ENCODE measurements around the gene SNAP47. TPM values are rescaled to one million over a fixed set of nuclear protein-coding genes. Genes with fewer than 3 reads are reported as not detected.

SNAP47 gene
- polyA plus RNA-seq, 3 donors from 2014 or later, result 37.0 to 44.9 (median 37.7) TPM

DNA sequence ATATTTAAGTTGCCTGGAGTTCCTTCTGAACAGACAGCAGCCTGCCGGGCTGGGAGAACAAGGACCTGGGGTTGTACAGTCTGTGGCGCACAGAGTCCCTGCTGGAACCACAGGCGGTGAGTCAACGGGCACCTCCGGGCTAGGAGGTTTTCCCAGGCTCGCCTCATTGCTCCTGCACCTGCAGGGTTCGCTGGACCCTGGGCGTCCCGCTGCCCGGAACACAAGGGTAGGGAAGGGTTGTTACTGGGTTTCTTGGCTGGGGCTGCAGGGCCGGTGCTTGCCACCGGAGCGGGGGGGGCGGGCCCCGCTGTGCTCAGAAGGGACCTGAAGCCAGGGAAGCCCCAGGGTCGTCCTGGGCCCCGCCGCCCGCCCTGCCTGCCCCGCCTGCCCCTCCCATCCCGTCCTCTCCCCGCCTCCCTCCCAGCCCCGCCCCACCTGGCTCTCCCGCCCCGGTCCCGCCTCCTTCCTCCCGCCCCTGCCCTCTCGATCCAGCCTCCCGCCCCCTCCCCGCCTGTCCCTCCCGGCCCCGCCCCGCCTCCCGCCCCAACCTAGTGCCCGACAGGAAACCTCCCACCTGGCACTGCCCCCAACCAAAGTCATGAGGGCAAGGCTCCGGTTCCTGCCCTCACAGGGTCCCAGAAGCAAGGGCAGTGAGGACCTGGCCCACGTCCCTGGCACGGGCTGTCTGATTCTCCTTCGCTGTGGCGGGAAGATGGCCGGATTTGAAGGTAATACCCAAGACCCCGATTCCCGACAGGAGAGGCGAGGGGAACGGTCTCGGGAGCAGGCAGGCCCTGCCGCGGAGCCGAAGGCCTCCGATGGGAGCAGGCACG is 7.0 kb upstream of the SNAP47 start:
- H3K36me3 Mint-ChIP-seq, result no peaks in the 10 kb centered on the region
- H3K9me3 Mint-ChIP-seq, result peaks cover under 1 to 9% (median 4%) of the 10 kb centered on the region in 6 donors
- peak overlapping the region in 4 of 6 donors; percentile 40 to 83 (median 68) for H3K27ac Mint-ChIP-seq
- peak overlapping the region; percentile 76 to 83 (median 80) for H3K4me3 Mint-ChIP-seq
- peaks cover 11 to 26% of the 10 kb centered on the region in 2 donors for H3K4me1 Mint-ChIP-seq
- peaks cover 1 to 6% (median 6%) of the 10 kb centered on the region in 3 donors for H3K27me3 Mint-ChIP-seq (ENCODE audit: low read depth in 3 of 3)
- peak; percentile 26 to 40 (median 38) for DNase-seq

DNA sequence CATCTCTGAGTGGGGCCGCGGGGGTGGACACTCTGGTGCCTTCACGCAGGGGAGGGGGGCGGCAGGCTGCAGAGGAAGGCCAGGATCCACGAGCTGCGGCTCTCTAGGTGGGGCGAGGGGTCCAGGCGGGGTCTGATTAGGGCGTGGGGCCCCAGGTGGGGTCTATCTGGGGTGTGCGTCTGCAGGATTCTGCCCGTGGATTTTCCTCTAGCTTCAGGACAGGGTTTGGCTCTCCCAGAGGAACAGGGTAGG is 6.4 kb upstream of the SNAP47 start:
- H3K4me3 Mint-ChIP-seq, result peak overlapping the region; percentile 76 to 83 (median 80)
- DNase-seq, result no peak
- H3K27ac Mint-ChIP-seq, result no peak overlapping the region
- H3K27me3 Mint-ChIP-seq (ENCODE audit: low read depth in 3 of 3), result peaks cover 1 to 6% (median 6%) of the 10 kb centered on the region in 3 donors
- H3K9me3 Mint-ChIP-seq, result peaks cover 0 to 4% (median 2%) of the 10 kb centered on the region in 6 donors
- no peaks in the 10 kb centered on the region for H3K36me3 Mint-ChIP-seq
- H3K4me1 Mint-ChIP-seq, result peaks cover 15 to 31% of the 10 kb centered on the region in 2 donors

DNA sequence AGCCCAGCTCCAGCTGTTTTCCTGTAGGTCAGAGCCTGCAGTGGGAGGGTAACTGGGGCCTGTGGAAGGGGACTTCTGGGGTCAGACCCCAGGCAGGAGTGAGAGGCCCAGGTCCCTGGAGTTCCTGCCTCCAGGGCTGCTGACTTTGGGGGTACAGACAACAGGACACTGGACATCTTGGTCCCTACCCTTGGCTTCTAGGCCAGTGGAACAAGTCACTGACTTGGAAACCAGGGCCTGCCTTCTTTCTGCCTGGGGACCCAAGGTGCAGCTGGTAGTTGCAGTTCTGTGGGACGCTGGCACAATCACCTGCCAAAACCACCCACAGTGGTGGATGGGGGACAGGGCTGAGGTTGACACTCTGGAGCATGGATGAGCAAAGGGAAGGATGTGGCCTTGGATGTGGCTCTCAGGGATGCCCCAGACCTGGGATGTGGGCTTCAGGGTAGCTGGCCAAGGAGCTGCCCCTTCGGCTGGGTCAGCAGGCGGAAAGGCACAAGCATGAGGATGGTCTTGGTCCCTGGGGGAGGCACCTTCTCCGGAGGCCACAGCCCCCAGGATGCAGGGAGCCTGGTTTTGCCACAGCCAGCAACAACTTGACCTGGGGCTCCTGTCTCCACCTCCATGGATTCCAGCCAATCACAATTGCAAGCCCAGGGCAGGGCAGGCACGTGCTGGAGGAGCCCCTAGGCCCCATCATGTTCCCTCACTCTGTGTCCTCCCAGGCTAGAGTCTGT is 5.9 kb upstream of the SNAP47 start:
- Mint-ChIP-seq H3K36me3 (no peaks in the 10 kb centered on the region), H3K4me3 (peak overlapping the region; percentile 76 to 83 (median 80)), H3K27ac (peak overlapping the region in 3 of 6 donors; percentile 31 to 62 (median 46)), H3K27me3 (ENCODE audit: low read depth in 3 of 3) (peaks cover 1 to 6% (median 6%) of the 10 kb centered on the region in 3 donors), H3K9me3 (peaks cover 0 to 2% (median 0%) of the 10 kb centered on the region in 6 donors), H3K4me1 (peaks cover 20 to 34% of the 10 kb centered on the region in 2 donors)
- no peak for DNase-seq

DNA sequence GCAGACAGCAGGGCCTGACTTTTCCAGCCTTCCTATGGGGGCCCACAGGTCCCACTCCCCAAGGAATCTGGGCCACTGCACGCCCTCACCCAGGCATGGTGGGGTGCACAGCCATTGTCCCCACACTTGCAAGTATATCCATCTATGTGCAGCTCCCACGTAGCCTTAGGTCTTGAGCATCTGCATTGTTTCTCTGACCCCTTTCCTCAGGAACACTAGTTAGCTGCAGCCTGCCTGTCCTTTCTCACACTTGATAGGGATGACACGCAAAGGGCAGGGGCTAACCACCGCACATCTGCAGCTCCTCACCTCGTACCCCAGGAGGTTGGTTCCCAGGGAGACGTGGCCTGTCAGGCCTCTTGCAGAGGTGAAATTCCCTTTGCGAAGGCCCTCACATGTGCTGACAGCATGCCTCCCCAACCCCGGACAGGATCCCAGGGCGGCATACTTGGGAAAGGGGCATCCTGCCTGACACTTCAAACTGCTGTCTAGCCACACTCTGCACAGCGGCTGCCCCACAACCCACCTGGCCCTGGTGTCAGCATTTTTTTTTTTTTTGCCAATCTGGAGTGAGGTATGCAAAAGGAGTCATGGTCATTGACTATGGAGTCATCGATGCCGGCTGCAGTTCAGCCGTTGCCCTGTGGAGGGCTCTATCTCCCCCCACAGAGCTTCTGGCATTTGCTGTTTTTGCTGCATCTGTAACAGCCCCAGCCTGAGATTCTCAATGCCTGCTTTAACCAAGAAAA is 5.2 kb upstream of the SNAP47 start:
- Mint-ChIP-seq H3K36me3 (no peaks in the 10 kb centered on the region), H3K27ac (peak overlapping the region in 5 of 6 donors; percentile 16 to 60 (median 46)), H3K4me3 (peak overlapping the region; percentile 35 to 60 (median 50)), H3K9me3 (peaks cover 0 to 2% (median 0%) of the 10 kb centered on the region in 6 donors), H3K27me3 (ENCODE audit: low read depth in 3 of 3) (peaks cover 2 to 10% (median 8%) of the 10 kb centered on the region in 3 donors), H3K4me1 (peaks cover 24 to 38% of the 10 kb centered on the region in 2 donors)
- peak in 1 of 3 donors; percentile 22 for DNase-seq

DNA sequence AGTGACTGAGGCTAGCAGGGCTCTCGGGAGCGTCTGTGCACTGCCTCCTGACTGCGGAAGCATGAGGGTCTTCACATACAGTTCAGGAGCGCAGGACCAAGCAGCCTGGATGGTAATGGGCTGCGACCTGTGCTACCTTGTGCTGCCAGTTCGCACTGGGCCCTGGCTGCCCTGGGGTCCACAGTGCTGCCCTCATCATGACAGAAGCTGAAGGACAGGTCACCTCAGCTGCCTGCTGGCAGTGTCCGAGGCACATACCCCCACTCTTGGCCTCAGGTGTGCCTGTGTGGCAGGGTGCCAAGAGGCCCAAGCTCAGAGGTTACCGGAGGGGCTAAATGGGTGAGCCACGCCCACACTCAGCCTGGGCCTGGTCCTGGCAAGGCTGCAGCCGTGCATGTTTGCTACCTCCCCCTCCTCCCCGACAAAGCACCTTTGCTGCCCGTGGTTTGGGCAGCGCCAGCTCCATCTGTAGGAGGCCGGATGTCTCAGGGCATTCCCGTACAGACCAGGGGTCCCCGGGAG is 4.5 kb upstream of the SNAP47 start:
- peaks cover 4 to 12% (median 12%) of the 10 kb centered on the region in 3 donors for H3K27me3 Mint-ChIP-seq (ENCODE audit: low read depth in 3 of 3)
- peaks cover 0 to 2% (median 0%) of the 10 kb centered on the region in 6 donors for H3K9me3 Mint-ChIP-seq
- DNase-seq, result no peak
- H3K36me3 Mint-ChIP-seq, result no peaks in the 10 kb centered on the region
- H3K4me1 Mint-ChIP-seq, result peaks cover 25 to 40% of the 10 kb centered on the region in 2 donors
- peak overlapping the region in 1 of 5 donors; percentile 60 for H3K4me3 Mint-ChIP-seq
- peak overlapping the region in 3 of 6 donors; percentile 16 to 56 (median 35) for H3K27ac Mint-ChIP-seq

DNA sequence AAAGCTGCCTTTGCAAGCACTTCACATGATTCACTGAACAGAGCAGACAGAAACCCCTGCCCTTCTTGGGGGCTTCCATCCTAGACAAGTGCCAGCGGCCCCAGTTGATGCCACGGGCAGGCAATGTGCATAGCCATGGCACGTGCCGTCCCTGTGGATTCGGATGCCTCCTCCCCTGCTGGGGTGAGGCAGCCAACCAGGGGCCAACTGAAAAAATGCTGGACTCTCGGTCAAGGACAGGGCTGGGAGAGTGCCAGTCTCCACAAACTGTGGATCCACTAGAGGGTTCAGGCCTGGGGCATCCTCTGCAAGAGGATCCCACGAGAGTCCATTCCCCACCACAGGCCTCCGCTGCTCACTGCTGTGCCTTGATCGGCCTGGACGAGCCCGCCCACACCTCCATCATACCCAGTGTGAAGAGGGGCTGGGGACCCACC is 4.0 kb upstream of the SNAP47 start:
- Mint-ChIP-seq H3K9me3 (peaks cover 0 to 2% (median 0%) of the 10 kb centered on the region in 6 donors), H3K27ac (no peak overlapping the region), H3K4me3 (no peak overlapping the region), H3K36me3 (no peaks in the 10 kb centered on the region), H3K4me1 (peaks cover 30 to 46% of the 10 kb centered on the region in 2 donors), H3K27me3 (ENCODE audit: low read depth in 3 of 3) (peaks cover 4 to 17% (median 17%) of the 10 kb centered on the region in 3 donors)
- no peak for DNase-seq

DNA sequence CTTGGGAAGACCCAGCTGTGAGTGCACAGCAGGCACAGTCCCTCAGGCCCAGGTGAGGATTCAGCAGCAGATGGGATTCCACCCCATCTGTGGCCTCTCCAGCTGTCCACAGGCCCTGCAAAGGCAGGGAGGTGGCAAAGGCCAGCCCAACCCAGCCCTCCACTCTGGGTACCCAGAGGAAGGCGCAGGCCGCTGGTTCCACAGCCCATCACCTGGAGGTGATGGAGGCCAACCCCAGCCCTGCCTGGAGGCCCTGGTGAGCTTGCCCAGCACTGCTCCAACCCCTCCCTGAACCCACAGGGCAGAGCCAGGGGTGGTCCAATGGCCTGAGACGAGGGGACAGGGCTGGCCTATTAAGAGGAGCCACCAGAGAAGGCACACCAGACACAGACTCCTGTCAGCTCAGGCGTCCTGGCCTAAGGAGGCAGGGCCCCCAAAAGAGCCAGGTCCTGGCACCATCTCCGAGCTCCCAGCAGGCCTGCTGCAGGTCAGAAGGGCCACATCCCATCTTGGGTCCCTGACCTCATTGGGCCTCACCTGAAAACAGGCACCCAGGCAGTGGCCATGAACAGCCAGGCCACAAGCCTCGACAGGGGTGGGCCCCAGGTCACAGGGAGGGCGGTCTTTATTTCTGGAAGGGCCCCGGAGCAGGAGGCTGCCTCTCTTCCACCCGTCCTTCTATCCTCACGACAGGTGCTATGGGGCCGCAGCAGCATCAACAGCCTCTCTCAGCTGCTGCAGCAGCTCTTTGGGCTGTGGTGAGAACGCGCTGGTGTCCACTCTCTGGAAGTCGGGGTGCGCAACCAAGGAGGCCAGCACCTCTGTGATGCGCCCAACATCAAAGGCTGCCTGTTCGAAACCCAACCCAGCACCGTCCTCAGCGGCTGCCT is 3.3 kb upstream of the SNAP47 start:
- no peaks in the 10 kb centered on the region for H3K36me3 Mint-ChIP-seq
- peaks cover 31 to 49% of the 10 kb centered on the region in 2 donors for H3K4me1 Mint-ChIP-seq
- DNase-seq, result no peak
- H3K27ac Mint-ChIP-seq, result no peak overlapping the region
- H3K9me3 Mint-ChIP-seq, result no peaks in the 10 kb centered on the region
- no peak overlapping the region for H3K4me3 Mint-ChIP-seq
- H3K27me3 Mint-ChIP-seq (ENCODE audit: low read depth in 3 of 3), result peaks cover 4 to 15% (median 11%) of the 10 kb centered on the region in 3 donors

DNA sequence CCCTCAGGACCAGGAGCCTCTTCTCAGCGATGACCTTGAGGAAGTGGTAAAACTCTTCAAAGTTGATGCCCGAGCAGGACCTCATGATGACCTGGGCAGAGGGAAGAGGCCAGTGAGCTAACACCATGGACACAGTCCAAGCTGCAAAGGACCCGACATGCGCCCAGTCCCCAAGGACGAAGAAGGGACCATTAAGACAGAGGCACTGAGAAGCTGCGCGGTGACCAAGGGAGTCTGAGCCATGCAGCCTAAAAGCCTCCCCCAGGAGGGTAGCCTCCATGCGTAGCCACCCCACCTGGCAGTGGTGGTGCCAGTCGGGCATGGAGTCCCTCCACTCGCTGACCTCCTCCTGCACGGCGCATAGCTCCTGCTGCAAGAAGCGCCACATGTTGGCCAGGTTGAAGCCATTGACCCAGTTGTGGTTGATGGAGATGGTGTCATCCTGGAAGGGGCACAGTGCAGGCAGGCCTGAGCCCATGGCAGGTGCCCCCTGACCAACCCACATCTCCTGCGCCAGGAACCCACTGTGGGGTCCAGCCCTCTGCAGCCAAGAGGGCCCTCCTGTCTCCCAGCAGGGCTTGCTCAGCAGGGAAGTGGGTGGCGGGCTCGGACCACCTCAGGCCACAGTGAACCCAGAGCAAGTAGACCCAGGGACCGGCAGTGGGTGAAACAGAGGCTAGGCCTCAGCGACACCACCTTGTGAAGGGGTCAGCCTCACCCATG is 2.5 kb upstream of the SNAP47 start:
- no peak for DNase-seq
- Mint-ChIP-seq H3K27ac (peak overlapping the region in 1 of 6 donors; percentile 12), H3K4me3 (peak overlapping the region in 3 of 5 donors; percentile 9 to 40 (median 26)), H3K9me3 (no peaks in the 10 kb centered on the region), H3K4me1 (peaks cover 29 to 51% of the 10 kb centered on the region in 2 donors), H3K36me3 (no peaks in the 10 kb centered on the region), H3K27me3 (ENCODE audit: low read depth in 3 of 3) (peaks cover 4 to 12% (median 11%) of the 10 kb centered on the region in 3 donors)

DNA sequence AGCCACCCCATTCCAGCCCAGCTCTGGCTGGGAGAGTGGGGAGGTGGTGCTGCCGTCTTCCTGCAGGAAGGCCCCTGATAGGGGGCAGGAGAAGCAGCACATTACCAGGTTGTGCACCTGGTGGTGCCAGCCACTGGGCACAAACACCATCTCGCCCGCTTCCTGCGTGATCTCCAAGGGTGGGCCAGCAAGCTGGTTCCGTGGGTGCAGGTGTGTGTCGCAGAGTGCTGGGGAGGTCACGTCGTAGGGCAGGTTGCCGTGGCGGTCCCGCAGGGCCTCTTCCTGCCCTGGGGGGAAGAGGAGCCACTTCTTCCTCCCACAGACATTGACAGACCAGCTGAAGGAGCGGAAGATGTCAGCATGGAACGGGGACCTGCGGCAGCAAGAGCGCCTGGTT is 1.9 kb upstream of the SNAP47 start:
- DNase-seq, result no peak
- Mint-ChIP-seq H3K9me3 (no peaks in the 10 kb centered on the region), H3K36me3 (no peaks in the 10 kb centered on the region), H3K27me3 (ENCODE audit: low read depth in 3 of 3) (peaks cover 2 to 12% (median 11%) of the 10 kb centered on the region in 3 donors), H3K4me1 (peaks cover 25 to 47% of the 10 kb centered on the region in 2 donors), H3K27ac (no peak overlapping the region), H3K4me3 (peak overlapping the region in 4 of 5 donors; percentile 50 to 89 (median 71))

DNA sequence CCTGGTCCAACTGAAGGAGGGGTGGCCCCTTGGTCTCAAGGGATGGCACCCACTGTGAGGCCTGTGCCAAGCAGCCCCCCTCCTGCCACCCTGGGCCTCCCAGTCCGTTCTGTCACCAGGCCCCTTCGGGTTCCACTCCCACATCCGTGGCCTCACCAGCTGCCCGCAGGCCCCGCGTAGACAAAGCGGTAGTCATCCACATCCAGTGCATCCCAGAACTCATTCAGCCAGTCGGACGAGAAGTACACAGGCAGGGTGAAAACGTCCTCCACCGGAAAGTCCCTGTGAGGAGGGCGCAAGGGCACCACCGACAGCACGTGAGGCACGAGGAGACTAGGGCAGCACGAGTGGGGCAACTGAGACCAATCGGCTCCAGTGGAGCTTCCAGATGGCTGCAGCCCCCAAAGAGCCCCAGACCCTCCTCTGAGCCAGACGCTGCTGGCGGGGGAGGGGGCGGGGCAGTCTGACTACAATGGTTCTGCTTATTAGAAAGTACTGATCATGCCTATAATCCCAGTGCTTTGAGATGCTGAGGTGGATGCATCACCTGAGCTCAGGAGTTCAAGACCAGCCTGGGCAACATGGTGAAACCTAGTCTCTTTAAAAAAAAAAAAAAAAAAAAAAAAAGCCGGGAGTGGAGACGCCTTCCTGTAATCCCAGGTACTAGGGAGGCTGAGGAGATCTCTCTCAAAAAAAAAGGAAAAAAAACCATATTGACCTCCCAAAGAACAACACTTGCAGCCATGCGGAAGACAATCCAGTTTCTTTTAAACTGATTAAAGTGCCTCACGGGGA is 1.3 kb upstream of the SNAP47 start:
- Mint-ChIP-seq H3K9me3 (no peaks in the 10 kb centered on the region), H3K27me3 (ENCODE audit: low read depth in 3 of 3) (peaks cover 2 to 12% (median 11%) of the 10 kb centered on the region in 3 donors), H3K27ac (peak overlapping the region in 5 of 6 donors; percentile 79 to 89 (median 86)), H3K4me3 (peak overlapping the region; percentile 85 to 91 (median 90)), H3K36me3 (no peaks in the 10 kb centered on the region), H3K4me1 (peaks cover 22 to 42% of the 10 kb centered on the region in 2 donors)
- no peak for DNase-seq

DNA sequence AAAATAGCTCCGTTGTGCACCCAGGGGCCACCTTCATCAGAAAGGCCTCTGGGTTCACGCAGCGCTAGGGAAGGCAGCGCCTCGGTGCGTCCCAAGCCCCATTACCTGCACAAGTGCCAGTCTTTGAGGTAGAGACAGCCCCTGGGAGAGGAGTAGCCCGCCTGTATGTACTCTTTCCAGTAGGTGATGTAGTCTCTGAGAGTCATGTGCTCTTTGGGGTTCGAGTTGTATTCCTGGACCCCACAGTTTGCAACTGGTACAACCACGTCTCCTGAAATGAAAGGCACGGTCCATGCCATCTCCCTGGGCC is 734 bp upstream of the SNAP47 start:
- Mint-ChIP-seq H3K27me3 (ENCODE audit: low read depth in 3 of 3) (peaks cover 2 to 12% (median 11%) of the 10 kb centered on the region in 3 donors), H3K9me3 (no peaks in the 10 kb centered on the region), H3K4me1 (peaks cover 19 to 42% of the 10 kb centered on the region in 2 donors), H3K36me3 (no peaks in the 10 kb centered on the region), H3K4me3 (peak overlapping the region; percentile 85 to 91 (median 90)), H3K27ac (peak overlapping the region; percentile 76 to 89 (median 84))
- DNase-seq, result no peak

Measured in immature natural killer cell (primary cell).